AG04449 (cell line): ENCODE results near the gene ORAI2.
A peak's percentile ranks its signal among the peaks of the same experiment; 100 is the strongest.

Source experiments
- CTCF ChIA-PET: fragments of 350-600 bp; formaldehyde crosslinking; extraction: SDS; loops from one replicate; lab custom pipeline; 2021; ENCODE audit warnings: antibody characterized with exemption; lab: Yijun Ruan, JAX
- POLR2A ChIA-PET: fragments of 400-600, 350-600 bp; formaldehyde crosslinking; extraction: SDS; loops from one replicate; lab custom pipeline; 2020; ENCODE audit warnings: antibody characterized with exemption, inconsistent platforms; lab: Yijun Ruan, JAX
- DNase-seq: peaks from one replicate; pipeline ENCODE4 v3.0.0-alpha.2; 2010; ENCODE audit warnings: low read depth, low spot score
- H3K4me3 ChIP-seq: 2 replicates; pipeline ENCODE4 v1.5.1; 2011; ENCODE audit warnings: low read depth, mild to moderate bottlenecking, control low read depth, low read length
- CTCF ChIP-seq: IDR thresholded peaks from one replicate; pipeline ENCODE4 v1.5.1; 2011; ENCODE audit warnings: mild to moderate bottlenecking, moderate library complexity, low read length, control low read depth, inconsistent platforms; ENCODE audit not compliant: insufficient read depth; ENCODE audit errors: missing control alignments

ORAI2 gene

DNA sequence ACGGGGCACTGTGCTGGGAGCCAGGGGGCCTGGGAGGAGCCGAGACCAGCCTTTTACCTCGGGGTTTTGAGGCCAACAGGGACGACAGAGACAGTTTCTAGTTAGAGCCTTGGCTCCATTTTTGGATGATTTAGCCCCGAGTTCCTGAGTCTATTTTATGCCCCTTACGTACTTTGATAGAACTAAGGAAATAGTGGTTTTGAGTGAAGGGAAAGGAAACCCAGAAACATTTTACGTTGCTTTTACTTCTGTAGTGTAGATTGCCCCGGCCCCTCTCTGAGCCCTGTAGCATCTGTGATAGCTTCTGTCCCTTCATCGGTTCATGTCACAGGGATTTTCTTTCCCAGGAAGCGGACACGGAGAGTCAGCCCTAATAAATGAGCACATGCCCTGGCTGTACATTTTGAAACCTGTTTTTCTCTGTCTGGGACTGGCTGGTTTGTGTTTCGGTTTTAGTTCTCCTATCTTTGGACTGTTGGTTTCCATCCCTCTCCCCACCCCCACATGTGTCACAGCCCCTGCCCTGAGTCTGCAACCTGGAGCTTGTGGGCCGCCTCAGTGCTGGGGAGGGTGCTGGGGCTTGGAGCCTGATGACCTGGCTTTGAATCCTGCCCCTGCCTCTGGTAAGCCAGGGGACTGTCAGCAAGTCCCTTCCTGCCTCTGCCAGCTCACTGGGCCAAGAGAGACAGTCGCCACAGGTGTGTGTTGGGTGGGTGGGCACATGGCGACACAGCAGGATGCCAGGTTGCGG is 6.9 kb upstream of the ORAI2 start:
- ChIA-PET CTCF (interaction anchor here (0.7 to 2.2 kb wide), 3 partner anchors 12 to 21 kb away, joined by 3 to 6 read pairs (median 4); no protein-coding TSS in a partner anchor), POLR2A (no interaction called here)
- DNase-seq, result no peak
- TF ChIP-seq CTCF, result no peak
- H3K4me3 ChIP-seq, result no peak overlapping the region

- ChIA-PET CTCF (no interaction called here), POLR2A (no interaction called here)
- no peak overlapping the region for H3K4me3 ChIP-seq
- no peak for DNase-seq
- no peak for TF ChIP-seq CTCF
Measured at GRCh38 chr7:102427019-102427405, 6.4 kb upstream of the ORAI2 start.

DNA sequence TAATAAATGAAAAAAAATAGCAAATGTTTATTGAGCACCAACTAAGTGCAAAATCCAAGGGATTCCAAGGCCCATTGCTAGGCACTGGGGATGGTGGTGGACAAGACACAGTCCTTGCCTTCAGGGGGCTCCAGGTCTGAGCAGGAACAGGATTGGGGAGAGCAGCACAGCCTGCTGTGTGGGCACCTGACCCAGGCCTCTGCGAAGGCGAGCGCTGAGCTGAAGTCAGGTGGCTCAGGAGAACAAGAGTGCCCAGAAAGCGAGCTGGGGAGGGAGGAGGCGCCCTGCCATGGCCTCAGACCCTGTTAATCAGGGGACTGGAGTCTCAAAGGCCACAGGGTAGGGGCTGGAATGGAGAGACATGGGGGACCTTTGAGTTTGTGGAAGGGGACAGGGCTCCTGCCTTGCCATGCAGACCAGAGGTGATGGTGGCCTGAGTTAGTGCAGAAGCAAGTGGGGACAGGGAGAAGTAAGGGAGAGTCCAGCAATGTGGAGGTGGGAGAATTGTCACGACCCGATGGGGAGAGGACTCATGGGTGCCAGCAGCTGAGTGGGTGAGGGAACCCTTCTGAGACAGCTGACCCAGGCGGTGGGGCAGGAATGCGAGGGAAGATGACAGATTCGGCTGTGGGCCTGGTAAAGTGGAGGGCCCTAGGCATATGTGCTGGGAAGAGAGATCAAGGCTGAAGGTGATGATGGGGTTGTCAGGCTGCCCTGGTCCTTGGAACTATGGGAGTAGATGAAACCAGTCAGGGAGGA is 4.1 kb upstream of the ORAI2 start:
- ChIA-PET CTCF (interaction anchor here (1.8 kb wide), 1 partner anchor 14 kb away, joined by 5 read pairs; no protein-coding TSS in a partner anchor), POLR2A (no interaction called here)
- no peak for TF ChIP-seq CTCF
- no peak for DNase-seq
- no peak overlapping the region for H3K4me3 ChIP-seq

DNA sequence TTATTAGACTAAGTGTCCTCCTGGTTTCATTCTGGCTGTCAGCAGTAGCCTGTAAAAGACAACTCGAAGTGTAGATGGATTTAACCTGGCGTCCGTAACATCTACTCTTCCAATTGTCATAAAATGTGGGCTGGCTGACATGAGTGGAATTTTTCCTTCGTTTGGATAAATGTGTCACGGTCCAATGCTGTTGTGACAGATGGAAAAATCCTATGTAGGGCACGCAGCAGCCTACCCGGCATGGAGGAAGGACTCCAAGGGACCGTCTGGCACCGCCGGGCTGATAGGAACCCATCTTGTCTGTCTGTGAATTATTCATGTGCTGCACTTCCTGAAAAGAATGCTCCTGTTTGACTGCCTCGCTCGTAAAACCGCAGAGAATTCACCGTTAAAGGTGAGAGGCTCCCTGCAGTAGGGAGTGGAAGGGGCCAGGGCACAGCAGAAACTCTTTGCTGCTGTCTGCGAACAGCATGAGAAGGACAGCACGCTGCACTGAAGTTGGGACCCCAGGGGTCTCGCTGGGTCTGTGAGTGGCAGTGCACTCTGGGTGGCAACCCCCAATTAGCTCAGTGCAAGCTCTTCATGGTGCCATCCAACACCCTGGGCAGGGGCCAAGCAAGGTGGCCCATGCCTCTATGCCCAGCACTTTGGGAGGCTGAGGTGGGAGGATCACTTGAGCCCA is 1.6 kb upstream of the ORAI2 start:
- no peak overlapping the region for H3K4me3 ChIP-seq
- ChIA-PET CTCF (interaction anchor here (0.9 kb wide), 1 partner anchor 8 kb away, joined by 3 read pairs; no protein-coding TSS in a partner anchor), POLR2A (no interaction called here)
- no peak for DNase-seq
- no peak for TF ChIP-seq CTCF

DNA sequence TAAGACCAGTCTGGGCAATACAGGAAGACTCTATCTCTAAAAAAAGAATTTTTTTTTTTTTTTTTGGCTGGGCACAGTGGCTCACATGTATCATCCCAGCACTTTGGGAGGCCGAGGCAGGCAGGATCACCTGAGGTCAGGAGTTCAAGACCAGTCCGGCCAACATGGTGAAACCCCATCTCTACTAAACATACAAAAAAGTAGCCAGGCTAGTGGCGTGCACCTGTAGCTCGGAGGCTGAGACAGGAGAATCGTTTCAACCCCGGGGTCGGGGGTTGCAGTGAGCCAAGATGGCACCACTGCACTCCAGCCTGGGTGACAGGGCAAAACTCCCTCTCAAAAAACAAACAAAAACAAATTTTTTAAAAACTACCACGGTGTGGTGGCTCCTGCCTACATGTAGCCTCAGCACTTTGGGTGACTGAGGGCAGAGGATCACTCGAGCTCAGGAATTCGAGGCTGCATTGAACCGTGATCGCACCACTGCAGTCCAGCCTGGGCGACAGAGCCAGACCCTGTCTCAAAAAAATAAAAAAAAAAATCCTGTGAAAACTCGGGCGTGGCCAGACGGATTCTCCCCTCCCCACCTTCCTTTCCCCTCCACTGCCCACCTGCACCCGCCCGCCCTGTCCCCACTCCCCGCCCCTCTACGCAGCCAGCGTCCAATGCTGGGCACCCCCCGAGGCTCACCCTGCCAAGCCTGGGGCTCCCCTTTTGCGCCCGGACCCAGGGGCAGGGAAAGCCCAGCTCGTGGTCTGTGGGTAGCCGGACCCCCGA is 745 bp upstream of the ORAI2 start:
- ChIA-PET POLR2A (interaction anchor here (1.0 kb wide), 1 partner anchor 23 kb away, joined by 3 read pairs; no protein-coding TSS in a partner anchor), CTCF (interaction anchor here (0.9 kb wide), 1 partner anchor 9 kb away, joined by 3 read pairs; no protein-coding TSS in a partner anchor)
- TF ChIP-seq CTCF, result no peak
- DNase-seq, result no peak
- peak overlapping the region; percentile 72 for H3K4me3 ChIP-seq
